ENCODE results near the gene ACTN1. TPM values are rescaled to one million over a fixed set of nuclear protein-coding genes. Genes with fewer than 3 reads are reported as not detected.

Gene ACTN1
- total RNA-seq, 1 experiment from 2014 or later, result 212 TPM

DNA sequence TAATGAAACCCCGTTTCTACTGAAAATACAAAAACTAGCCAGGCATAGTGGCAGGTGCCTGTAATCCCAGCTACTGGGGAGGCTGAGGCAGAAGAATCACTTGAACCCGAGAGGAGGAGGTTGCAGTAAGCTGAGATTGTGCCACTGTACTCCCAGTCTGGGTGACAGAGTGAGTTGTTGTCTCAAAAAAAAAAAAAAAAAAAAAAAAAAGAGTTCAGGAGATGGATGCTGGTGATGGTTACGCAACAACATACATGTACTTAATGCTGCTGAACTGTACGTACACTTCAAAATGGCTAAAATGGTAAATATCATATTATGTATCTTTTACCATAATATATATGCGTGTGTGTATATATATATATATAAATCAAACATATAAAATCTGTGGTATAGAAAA is 29.0 kb downstream of the ACTN1 start:
- ATAC-seq (no peak), DNase-seq (ENCODE audit: low read depth, low spot score) (no peak)
- no TSS peak for BruUV-seq (replicated peaks)
- intact Hi-C loops (cut with micrococcal nuclease; ENCODE audit: unreplicated experiment), result no loop called here
- ChIA-PET CTCF (interaction anchor here (0.7 kb wide), 1 partner anchor 88 kb away, joined by 12 read pairs; no protein-coding TSS in a partner anchor), POLR2A (no interaction called here)
- in situ Hi-C loops (cut with HindIII; ENCODE audit: low pct_unique_long_range_greater_than_20kb, low sequenced_read_pairs), result no loop called here
- Histone ChIP-seq H3K9me3 (ENCODE audit: control insufficient read depth, insufficient read depth, low read depth, low read length) (no peaks in the 10 kb centered on the region), H3K36me3 (ENCODE audit: control insufficient read depth, insufficient read depth, low read length) (no peaks in the 10 kb centered on the region), H3K4me3 (ENCODE audit: low read depth in 2 of 2, low read length in 2 of 2) (no peak overlapping the region), H3K27ac (ENCODE audit: low read length) (peak overlapping the region; percentile 97), H3K27me3 (ENCODE audit: control insufficient read depth, insufficient read depth, low read length) (no peaks in the 10 kb centered on the region), H3K4me1 (ENCODE audit: control insufficient read depth, insufficient read depth, low read length) (peaks cover 87% of the 10 kb centered on the region)
- TF ChIP-seq, protein P1, sequence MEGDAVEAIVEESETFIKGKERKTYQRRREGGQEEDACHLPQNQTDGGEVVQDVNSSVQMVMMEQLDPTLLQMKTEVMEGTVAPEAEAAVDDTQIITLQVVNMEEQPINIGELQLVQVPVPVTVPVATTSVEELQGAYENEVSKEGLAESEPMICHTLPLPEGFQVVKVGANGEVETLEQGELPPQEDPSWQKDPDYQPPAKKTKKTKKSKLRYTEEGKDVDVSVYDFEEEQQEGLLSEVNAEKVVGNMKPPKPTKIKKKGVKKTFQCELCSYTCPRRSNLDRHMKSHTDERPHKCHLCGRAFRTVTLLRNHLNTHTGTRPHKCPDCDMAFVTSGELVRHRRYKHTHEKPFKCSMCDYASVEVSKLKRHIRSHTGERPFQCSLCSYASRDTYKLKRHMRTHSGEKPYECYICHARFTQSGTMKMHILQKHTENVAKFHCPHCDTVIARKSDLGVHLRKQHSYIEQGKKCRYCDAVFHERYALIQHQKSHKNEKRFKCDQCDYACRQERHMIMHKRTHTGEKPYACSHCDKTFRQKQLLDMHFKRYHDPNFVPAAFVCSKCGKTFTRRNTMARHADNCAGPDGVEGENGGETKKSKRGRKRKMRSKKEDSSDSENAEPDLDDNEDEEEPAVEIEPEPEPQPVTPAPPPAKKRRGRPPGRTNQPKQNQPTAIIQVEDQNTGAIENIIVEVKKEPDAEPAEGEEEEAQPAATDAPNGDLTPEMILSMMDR (IDR thresholded peaks at IDR 0.05), result no peak
- TF ChIP-seq, protein P2, sequence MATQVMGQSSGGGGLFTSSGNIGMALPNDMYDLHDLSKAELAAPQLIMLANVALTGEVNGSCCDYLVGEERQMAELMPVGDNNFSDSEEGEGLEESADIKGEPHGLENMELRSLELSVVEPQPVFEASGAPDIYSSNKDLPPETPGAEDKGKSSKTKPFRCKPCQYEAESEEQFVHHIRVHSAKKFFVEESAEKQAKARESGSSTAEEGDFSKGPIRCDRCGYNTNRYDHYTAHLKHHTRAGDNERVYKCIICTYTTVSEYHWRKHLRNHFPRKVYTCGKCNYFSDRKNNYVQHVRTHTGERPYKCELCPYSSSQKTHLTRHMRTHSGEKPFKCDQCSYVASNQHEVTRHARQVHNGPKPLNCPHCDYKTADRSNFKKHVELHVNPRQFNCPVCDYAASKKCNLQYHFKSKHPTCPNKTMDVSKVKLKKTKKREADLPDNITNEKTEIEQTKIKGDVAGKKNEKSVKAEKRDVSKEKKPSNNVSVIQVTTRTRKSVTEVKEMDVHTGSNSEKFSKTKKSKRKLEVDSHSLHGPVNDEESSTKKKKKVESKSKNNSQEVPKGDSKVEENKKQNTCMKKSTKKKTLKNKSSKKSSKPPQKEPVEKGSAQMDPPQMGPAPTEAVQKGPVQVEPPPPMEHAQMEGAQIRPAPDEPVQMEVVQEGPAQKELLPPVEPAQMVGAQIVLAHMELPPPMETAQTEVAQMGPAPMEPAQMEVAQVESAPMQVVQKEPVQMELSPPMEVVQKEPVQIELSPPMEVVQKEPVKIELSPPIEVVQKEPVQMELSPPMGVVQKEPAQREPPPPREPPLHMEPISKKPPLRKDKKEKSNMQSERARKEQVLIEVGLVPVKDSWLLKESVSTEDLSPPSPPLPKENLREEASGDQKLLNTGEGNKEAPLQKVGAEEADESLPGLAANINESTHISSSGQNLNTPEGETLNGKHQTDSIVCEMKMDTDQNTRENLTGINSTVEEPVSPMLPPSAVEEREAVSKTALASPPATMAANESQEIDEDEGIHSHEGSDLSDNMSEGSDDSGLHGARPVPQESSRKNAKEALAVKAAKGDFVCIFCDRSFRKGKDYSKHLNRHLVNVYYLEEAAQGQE (IDR thresholded peaks at IDR 0.05; ENCODE audit: insufficient read depth in 1 of 2, low read depth in 2 of 2, low read length in 1 of 2), result no peak
- TF ChIP-seq SIN3A (IDR thresholded peaks at IDR 0.05; ENCODE audit: borderline replicate concordance, insufficient read depth, low read depth, low read length) (no peak), TCF7L2 (IDR thresholded peaks at IDR 0.05; ENCODE audit: low read depth, low read length) (no peak), POLR2AphosphoS5 (IDR thresholded peaks at IDR 0.05; ENCODE audit: low read depth, low read length) (no peak)

DNA sequence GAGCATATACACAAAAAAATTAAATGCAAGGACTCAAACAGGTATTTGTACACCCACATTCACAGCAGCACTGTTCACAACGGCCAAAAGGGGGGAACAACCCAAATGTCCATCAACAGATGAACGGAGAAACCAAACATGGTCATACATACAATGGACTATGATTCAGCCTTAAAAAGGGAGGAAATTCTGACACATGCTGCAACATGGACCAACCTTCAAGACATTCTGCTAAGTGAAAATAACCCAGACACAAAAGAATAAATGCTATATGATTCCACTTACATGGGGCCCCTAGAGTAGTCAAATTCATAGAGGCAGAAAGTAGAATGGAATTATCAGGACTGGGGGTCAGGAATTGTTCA is 29.5 kb downstream of the ACTN1 start:
- Histone ChIP-seq H3K9me3 (ENCODE audit: control insufficient read depth, insufficient read depth, low read depth, low read length) (no peaks in the 10 kb centered on the region), H3K4me3 (ENCODE audit: low read depth in 2 of 2, low read length in 2 of 2) (no peak overlapping the region), H3K27me3 (ENCODE audit: control insufficient read depth, insufficient read depth, low read length) (no peaks in the 10 kb centered on the region), H3K4me1 (ENCODE audit: control insufficient read depth, insufficient read depth, low read length) (peaks cover 85% of the 10 kb centered on the region), H3K36me3 (ENCODE audit: control insufficient read depth, insufficient read depth, low read length) (no peaks in the 10 kb centered on the region), H3K27ac (ENCODE audit: low read length) (peak overlapping the region; percentile 97)
- in situ Hi-C loops (cut with HindIII; ENCODE audit: low pct_unique_long_range_greater_than_20kb, low sequenced_read_pairs) (no loop called here), intact Hi-C loops (cut with micrococcal nuclease; ENCODE audit: unreplicated experiment) (no loop called here)
- no TSS peak for BruUV-seq (replicated peaks)
- ChIA-PET POLR2A (no interaction called here), CTCF (no interaction called here)
- no peak for DNase-seq (ENCODE audit: low read depth, low spot score)
- TF ChIP-seq, protein P2 (IDR thresholded peaks at IDR 0.05; ENCODE audit: insufficient read depth in 1 of 2, low read depth in 2 of 2, low read length in 1 of 2), result no peak
- TF ChIP-seq SIN3A (IDR thresholded peaks at IDR 0.05; ENCODE audit: borderline replicate concordance, insufficient read depth, low read depth, low read length), result no peak
- no peak for TF ChIP-seq POLR2AphosphoS5 (IDR thresholded peaks at IDR 0.05; ENCODE audit: low read depth, low read length)
- TF ChIP-seq TCF7L2 (IDR thresholded peaks at IDR 0.05; ENCODE audit: low read depth, low read length), result no peak
- TF ChIP-seq, protein P1 (IDR thresholded peaks at IDR 0.05), result no peak
- ATAC-seq, result no peak
